Measurements from ENCODE around the gene RIC8A. TPM values are rescaled to one million over a fixed set of nuclear protein-coding genes. Genes with fewer than 3 reads are reported as not detected.
"Not testable (repeated sequence)": the region's sequence is repeated elsewhere in the genome, so short reads cannot be mapped to it uniquely, and the experiment has no call there.

RIC8A gene
- total RNA-seq, 2 donors from 2014 or later: 69.3 to 112 TPM

GRCh38 chr11:215581-216037, 8.1 kb downstream of the RIC8A start:
- H3K9me3 ChIP-seq: no peaks in the 10 kb centered on the region
- H3K36me3 ChIP-seq: peaks cover 25% of the 10 kb centered on the region
- no peak for DNase-seq
- no peaks in the 10 kb centered on the region for H3K27me3 ChIP-seq
- TF ChIP-seq, protein P1, sequence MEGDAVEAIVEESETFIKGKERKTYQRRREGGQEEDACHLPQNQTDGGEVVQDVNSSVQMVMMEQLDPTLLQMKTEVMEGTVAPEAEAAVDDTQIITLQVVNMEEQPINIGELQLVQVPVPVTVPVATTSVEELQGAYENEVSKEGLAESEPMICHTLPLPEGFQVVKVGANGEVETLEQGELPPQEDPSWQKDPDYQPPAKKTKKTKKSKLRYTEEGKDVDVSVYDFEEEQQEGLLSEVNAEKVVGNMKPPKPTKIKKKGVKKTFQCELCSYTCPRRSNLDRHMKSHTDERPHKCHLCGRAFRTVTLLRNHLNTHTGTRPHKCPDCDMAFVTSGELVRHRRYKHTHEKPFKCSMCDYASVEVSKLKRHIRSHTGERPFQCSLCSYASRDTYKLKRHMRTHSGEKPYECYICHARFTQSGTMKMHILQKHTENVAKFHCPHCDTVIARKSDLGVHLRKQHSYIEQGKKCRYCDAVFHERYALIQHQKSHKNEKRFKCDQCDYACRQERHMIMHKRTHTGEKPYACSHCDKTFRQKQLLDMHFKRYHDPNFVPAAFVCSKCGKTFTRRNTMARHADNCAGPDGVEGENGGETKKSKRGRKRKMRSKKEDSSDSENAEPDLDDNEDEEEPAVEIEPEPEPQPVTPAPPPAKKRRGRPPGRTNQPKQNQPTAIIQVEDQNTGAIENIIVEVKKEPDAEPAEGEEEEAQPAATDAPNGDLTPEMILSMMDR (IDR thresholded peaks at IDR 0.05): no peak
- no peak overlapping the region for H3K9ac ChIP-seq (ENCODE audit: low read depth in 2 of 2, low read length in 2 of 2)
- intact Hi-C loops (cut with DNase I): no loop called here
- H3K4me3 ChIP-seq: no peak overlapping the region
- H3K4me1 ChIP-seq: no peaks in the 10 kb centered on the region
- H3K27ac ChIP-seq: no peak overlapping the region

DNA sequence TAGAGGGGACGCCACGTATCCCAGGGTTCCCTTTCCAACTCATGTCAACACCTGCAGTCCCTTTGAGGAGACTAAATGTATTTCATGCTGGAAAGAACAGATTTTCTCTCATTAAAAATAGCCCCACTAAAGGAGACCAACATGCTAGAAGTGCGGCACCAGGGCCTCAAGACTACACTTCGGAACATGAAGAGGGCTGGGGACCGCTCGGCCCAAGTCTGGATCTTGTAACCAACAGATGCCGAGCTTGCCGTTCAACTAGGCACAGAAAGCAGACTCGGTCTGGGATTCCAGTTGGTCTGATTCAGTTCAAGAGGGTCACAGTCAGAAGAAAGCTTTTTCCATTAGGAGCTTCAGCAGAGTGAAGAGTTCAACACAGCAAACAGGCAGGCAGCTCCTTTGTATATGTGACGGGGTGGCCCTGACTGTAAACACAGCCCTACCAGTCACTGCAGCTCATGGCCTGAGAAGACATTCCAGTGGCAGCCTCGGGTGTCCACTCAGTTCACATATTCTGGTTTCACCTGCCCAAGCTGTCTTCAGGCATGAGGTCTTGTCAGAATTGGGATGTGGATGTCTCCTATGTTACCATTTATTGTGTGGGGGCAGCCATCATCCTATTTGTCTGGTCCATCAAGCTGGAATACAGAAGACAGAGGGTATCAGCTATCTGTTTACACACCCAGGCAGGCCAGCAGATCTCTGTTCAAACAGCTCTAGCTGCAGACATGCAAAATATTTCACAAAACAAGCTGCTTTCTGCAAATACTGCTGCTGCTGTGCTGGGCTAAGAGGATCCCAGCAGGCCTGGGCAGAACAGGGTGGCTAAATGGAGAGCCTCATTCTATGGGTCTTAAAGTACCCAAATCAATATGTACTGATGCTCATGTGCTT, 8.8 kb downstream of the RIC8A start:
- DNase-seq: no peak

DNA sequence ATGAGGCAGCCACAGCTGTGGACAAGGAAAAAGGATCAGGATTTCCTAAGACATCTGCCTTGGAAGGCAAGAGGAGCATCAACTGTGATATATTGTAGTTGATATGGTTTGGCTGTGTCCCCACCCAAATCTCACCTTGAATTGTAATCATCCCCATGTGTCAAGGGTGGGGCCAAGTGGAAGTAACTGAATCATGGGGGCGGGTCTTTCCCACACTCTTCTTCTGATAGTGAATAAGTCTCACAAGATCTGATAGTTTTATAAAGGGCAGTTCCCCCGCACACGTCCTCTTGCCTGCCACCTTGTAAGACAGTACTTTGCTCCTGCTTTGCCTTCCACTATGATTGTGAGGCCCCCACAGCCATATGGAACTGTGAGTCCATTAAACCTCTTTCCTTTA, 10.2 kb downstream of the RIC8A start:
- DNase-seq: no peak
- no peak overlapping the region for H3K27ac ChIP-seq
- H3K27me3 ChIP-seq: no peaks in the 10 kb centered on the region
- TF ChIP-seq, protein P1 (IDR thresholded peaks at IDR 0.05): no peak
- no peak overlapping the region for H3K9ac ChIP-seq (ENCODE audit: low read depth in 2 of 2, low read length in 2 of 2)
- intact Hi-C loops (cut with DNase I): no loop called here
- H3K9me3 ChIP-seq: no peaks in the 10 kb centered on the region
- H3K4me1 ChIP-seq: no peaks in the 10 kb centered on the region
- peaks cover 13% of the 10 kb centered on the region for H3K36me3 ChIP-seq
- H3K4me3 ChIP-seq: no peak overlapping the region

More for the DNA sequence above, 8.8 kb downstream of the RIC8A start:
- no peaks in the 10 kb centered on the region for H3K4me1 ChIP-seq
- no peaks in the 10 kb centered on the region for H3K9me3 ChIP-seq
- H3K4me3 ChIP-seq: no peak overlapping the region
- H3K27me3 ChIP-seq: no peaks in the 10 kb centered on the region
- TF ChIP-seq, protein P1 (IDR thresholded peaks at IDR 0.05): no peak
- H3K36me3 ChIP-seq: peaks cover 20% of the 10 kb centered on the region
- intact Hi-C loops (cut with DNase I): no loop called here
- H3K9ac ChIP-seq (ENCODE audit: low read depth in 2 of 2, low read length in 2 of 2): no peak overlapping the region
- H3K27ac ChIP-seq: no peak overlapping the region

DNA sequence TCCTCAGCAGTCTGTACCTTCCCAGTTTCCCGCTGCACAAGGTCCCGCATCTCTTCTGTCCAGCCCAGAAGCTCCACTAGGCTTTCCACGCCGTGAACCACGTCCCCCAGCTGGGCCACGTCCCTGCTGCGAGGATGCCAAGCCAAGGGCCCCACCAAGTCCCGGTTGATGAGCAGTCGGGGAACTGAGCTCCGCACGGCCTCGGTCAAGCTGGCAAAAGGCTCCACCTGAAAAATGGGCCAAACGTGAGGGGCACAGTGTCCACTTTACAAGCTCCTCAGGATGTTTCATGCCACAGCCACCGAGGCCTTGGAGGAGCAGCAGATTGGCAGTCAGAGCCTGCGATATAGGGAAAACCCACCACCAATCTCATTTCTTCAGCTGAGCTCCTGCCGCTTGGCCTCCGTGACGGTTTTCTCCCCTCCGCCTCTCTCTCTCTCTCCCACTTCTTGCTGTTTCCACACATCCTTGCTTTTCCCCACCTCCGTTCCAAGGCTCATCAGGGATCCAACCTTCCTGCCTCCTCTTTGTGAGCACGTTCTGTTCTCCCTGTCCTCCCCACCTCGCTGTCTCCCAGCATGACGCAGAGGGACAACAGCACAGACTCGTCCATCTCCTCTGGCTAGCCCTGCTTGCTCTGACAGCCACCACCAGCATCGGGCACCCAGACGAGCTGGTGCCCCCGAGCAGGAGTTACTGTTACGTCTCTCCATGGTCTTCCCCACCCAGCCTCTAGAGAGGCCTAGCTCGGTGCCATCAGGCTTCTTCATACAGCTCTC, 11.5 kb downstream of the RIC8A start:
- Histone ChIP-seq H3K36me3 (peaks cover 7% of the 10 kb centered on the region), H3K27me3 (no peaks in the 10 kb centered on the region), H3K27ac (no peak overlapping the region), H3K9ac (ENCODE audit: low read depth in 2 of 2, low read length in 2 of 2) (no peak overlapping the region), H3K9me3 (no peaks in the 10 kb centered on the region), H3K4me3 (no peak overlapping the region), H3K4me1 (no peaks in the 10 kb centered on the region)
- intact Hi-C loops (cut with DNase I): no loop called here
- DNase-seq: no peak
- TF ChIP-seq, protein P1 (IDR thresholded peaks at IDR 0.05): no peak

DNA sequence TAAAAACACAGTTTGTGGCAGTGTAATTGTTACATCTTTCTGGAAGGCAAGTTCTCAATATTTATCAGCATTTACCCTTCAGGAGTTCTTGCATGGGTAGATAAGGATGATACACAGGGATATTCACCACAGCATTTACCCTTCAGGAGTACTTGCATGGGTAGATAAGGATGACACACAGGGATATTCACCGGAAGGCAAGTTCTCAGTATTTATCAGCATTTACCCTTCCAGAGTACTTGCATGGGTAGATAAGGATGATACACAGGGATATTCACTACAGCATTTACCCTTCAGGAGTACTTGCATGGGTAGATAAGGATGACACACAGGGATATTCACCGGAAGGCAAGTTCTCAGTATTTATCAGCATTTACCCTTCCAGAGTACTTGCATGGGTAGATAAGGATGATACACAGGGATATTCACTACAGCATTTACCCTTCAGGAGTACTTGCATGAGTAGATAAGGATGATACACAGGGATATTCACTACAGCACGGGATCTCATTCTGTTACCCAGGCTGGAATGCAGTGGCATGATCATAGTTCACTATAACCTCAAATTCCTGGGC, 13.2 kb downstream of the RIC8A start:
- H3K36me3 ChIP-seq; H3K27me3 ChIP-seq; H3K4me1 ChIP-seq; H3K4me3 ChIP-seq; H3K9me3 ChIP-seq; H3K9ac ChIP-seq (ENCODE audit: low read depth in 2 of 2, low read length in 2 of 2); intact Hi-C loops (cut with DNase I); DNase-seq; H3K27ac ChIP-seq: not testable (repeated sequence)

Data from colonic mucosa (tissue), 4 donors.